Stimulated activated CD8-positive, alpha-beta memory T cell treated with anti-CD3 and anti-CD28 coated beads, Interleukin-15, amount 100 ng/mL, for 48 hours (primary cell): ENCODE results near the gene POU4F1.

Experiments used
- DNase-seq, 2 donors: peaks; one replicate each; pipeline ENCODE4 v3.0.0-alpha.2; 2020; ENCODE audit warnings: low read depth in 2 of 2

POU4F1 gene

DNA sequence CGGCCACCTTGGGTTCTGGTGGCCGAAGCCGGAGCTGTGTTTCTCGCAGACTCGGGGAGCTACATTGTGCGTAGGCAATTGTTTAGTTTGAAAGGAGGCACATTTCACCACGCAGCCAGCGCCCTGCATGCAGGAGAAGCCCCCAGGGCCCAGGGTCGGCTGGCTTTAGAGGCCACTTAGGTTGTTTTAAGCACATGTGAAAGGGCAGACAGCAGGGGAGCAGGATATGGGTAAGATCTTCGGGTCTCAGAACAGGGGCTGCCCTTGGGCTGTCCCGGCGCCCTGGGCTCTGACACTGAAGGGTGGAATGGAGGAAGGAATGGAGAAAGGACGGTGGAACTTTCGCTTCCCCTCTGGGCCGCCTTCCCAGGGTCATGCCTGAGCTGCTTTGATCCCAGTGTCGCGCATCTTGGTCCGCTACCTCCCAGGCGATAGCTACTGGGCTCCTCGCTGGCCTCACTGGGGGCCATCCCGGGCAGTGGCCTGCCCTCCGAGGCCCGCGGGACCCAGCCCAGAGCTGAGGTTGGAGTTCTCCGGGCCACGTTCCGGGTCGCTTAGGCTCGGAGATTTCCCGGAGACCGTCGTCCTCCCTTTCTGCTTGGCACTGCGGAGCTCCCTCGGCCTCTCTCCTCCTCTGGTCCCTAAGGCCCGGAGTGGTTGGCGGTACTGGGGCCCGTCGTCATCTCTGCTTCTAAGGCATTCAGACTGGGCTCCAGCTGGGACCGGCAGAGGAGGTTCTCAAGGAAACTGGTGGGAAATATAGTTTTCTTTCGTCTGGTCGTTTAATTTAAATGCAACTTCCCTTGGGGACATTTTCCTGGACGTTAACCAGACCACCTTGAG lies 4.3 kb upstream of the POU4F1 start:
- no peak for DNase-seq

DNA sequence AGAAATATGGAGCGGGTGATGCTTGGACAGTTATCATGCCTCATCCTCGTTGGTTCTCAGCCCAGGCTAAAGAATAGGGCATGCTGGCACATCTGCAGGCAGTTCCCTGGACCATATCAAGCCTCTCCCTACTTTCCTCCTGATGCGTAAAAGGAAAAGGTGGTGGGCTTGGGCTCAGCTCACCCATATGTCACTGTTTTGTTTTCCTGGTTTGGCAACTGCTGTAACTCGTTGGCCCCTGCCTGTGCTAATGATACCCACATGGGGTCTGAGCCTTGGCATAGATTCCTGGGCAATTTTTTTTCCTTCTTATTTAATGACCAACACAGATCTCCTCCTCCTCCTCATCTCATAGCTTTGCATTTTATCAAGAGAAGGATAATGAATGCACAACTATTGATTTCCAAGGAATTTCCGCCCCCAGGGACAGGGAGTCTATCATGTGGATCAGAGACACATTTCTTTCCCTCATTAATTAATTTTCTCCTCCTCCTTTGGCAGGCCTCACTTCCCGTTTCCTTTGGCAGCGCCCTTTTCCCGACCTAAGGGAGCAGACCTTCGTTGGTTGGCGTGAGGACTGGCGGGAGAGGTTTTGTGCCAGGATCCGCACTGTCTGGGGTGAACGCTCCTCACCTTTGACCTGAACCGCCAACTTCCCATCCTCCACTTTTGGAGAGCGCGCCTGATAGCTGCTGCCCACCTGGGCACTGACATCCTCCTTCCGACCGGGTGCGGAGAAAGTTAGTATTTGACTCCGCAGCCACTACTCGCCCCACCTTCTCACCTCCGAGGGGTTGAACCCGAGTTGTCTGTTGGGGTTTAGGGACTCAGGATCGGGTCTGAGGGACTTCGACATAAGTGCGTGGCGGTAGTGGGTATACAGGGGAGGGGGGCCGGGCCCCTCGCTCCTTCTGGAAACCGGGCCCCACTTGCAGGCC lies 3.4 kb upstream of the POU4F1 start:
- DNase-seq: no peak

DNA sequence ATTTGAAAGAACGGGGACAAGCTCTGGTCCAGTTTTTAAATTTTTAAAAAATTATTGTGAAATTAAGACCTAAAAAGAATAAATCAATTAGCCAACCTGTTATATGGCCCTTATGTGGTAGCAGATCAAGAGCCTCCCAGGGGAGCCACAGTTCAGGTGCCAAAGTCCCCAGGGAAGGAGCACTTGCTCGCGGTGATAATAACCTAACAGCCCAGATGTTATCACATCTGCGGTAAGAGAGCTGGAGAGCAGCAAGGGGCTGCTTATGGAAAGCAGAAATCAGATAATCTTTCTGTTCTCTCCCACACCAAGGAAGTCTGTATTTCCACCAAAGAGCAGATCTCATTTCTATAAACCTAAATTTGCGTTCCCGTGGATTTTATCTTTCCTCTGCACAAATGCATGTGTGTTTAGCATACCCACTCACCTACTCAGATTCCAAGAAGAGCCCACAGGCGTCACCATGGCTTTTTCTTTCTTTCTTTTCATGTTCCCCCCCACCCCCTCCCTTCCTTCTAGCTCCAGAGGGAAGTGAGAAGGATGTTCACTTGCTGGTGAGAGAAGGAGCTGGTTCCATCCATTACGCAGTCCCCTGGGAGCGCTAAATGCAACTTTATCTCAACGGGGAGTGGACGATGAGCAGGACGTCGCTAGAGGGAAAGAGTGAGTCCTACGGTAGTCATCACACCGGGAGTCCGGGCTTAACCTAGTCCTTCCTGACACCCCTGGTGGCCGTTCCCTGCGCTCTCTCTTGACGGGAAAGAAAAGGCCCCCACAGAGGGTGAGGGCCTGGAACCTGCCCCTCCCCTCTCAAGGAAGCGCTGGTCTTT lies 1.6 kb upstream of the POU4F1 start:
- no peak for DNase-seq

DNA sequence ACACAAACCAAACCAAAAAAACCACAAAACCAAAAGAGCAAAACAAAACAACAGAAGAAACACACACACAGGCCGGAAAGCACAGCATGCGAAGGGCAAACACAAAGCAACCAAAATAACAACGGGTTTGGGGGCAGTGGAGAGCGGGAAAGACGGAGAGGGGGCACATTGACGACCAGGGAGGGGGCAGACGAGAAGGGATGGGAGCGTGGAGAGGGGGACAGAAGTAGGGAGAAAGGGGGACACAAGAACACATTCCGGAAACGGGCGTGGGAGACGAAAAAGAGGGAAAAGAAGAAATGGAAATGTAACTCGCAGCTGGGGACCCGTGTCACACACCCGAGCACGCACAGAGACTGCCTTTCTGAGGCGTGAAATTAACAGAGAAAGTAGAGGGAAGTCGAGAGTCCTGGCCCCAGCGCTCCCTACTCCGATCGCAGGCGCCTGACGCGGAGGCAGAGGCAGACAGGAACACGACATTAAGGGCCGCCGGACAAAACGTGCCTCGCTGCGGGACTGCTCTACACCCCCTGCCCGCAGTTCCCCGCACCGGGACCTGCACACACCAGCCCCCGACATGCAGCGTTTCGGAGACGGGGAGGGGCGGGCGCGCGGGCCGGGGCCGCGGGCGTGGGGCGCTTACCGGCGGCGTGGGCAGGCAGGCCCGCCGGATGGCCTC lies 652 bp downstream of the POU4F1 start:
- DNase-seq: no peak

DNA sequence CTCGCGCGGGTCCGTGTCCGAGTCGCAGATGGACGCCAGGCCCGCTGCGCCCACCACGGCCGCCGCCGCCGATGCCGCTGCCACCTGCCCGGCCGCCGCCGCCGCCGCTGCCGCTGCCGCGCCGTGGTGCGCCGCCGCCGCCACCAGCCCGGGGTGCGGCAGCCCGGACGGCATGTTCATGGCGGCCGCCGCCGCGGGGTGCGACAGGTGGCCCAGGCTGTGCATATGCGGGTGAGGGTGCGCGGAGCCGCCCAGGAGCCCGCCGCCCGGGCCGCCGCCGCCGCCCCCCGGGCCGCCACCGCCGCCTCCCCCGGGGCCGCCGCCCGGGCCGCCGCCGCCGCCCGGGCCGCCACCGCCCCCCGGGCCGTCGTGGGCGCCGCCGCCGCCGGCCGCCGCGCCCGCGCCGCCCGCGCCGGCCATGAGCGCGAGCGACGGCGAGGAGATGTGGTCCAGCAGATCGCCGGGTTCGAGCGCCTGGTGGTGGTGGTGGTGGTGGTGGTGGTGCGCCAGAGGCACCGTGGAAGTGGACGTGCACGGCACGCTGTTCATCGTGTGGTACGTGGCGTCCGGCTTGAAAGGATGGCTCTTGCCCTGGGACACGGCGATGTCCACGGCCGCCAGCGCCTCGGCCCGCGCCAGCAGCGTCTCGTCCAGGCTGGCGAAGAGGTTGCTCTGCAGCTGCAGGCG lies 1.3 kb downstream of the POU4F1 start:
- DNase-seq: no peak

DNA sequence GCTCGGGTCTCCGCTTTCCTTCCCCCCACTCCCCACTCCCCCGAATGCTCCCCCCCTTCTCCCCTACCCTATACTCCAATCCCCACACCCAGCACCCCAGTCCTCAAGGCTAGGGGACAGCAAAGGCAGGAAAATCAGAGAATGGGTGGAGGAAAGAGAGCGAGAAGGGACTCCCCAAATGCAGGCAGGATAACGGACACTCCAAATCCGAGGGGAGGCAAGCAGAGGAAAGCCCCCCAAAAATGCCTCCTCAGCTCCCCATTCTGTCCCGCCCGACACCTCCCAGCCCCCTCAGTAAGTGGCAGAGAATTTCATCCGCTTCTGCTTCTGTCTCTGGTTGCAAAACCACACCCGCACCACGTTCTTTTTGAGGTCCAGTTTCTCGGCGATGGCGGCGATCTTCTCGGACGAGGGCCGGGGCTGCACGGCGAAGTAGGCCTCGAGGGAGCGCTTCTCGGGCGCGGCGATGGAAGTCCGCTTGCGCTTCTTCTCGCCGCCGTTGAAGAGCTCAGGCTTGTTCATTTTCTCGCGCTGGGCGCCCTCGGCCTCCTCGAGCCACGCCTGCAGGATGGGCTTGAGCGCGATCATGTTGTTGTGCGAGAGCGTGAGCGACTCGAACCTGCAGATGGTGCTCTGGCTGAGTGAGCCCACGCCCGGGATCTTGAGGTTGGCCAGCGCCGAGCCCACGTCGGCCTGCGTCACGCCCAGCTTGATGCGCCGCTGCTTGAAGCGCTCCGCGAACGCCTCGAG lies 2.1 kb downstream of the POU4F1 start:
- no peak for DNase-seq

DNA sequence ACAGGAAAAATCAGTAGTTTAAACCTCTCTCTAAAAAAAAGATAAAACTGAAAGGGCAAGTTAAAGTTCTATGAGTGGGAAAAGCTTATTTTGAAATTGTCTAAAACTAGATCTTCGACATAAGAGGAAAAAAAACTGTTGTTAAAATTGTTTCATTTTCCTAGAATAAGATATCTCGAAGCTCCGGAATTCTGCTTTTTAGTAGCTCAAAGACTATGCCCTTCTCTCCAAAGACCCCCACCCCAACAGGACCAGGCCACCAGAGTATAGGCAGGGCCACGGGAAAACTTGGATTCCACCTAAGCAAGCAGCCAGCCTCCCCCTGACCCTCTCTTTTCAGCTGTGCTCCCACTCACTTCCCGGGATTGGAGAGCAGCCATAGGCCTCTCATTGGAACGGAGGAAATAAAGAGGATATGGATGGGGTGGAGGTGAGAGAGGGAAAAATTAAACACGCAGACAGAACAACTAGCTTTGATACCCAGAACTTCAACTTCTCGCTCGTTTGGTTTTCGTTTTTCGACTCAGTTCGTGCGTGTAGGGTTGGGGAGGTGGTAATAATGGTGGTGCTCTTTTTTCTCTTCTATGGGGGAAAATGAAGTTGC lies 3.0 kb downstream of the POU4F1 start:
- no peak for DNase-seq

DNA sequence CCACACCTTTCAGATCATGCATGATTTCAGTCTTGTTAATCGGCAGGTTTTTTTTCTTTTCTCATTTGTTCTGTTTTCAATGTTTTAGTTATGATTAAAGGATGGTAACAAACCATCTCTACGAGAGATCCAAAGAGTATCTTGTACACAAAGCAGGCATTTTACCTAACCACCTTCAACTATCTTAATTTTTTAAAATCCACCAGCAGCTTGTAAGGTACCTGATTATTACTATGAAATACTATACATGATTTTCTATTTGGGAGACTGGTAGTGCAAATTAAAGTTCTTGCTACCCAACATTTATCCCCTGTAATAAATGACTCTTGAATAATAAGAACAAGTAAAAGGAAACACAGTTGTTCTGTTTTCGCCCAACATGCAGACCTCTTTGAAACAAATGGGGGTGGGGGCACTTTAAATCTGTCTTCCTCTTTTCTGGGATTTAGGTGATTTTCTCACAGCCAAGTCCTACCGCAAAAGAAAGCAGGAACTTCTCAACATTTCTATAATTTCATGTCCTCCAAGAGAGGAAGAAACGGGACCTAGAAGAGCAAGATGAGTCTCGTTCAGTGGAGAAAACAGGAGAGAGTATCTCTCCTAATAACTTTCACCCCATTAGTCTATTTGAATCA lies 3.6 kb downstream of the POU4F1 start:
- DNase-seq: no peak

DNA sequence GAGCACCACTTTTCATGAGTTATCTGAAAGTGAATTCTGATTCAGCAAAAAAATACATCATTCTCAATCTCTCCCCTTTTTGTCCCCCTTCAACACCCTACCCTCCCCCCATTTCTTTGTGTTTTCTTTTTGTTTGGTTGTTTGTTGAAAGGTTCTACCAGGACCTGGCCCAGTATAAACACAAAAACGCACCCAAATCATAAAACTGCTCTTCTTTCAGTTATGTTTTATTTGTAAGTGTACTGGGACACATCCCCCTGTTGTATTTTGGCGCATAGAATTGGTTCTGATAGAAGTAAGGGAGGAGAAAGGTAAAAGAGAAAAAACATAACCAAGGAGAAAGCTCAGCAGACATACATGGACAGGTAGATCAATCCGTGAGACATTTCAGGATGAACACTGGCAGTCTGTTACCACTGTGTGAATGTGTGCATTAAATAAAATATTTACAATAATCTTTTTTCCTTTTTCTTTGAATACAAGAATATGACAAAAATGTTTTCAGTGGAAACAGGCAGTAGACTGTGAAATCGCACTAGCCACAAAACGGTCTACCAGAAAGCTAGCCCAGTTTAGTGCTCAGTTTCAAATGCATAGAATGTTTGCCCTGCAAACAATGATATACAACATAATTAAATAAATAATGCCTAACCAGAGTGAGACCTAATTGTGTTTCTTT lies 4.2 kb downstream of the POU4F1 start:
- DNase-seq: no peak

DNA sequence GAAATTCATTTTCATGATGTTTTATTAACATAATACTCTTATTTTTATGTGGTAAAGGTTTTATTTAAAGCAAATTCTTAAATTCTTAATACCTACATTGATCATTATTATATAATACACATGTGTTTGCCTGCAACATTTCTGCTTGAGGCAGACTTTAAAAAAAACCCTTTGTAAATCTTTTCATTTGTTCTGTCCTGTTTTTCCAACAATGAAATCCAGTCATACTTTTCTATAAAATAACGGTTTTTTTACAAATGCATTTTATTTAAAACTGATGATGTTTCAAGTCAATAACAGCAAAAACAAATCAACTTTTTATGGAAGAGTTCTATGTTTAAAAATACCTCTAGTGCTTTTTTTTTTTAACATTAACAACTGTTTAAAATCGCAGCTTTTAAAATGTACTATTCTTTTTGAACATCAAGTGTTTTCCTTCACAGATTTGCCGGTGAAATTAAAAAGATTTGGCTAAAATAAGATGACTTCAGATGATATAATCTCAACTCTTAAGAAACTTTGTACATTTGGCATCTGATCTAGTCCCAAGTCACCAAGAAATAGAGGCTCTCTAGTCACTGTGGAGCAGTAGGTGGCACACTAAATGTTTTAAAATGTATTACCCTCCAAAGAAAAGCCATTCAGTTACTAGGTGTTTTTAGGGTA lies 5.1 kb downstream of the POU4F1 start:
- no peak for DNase-seq

DNA sequence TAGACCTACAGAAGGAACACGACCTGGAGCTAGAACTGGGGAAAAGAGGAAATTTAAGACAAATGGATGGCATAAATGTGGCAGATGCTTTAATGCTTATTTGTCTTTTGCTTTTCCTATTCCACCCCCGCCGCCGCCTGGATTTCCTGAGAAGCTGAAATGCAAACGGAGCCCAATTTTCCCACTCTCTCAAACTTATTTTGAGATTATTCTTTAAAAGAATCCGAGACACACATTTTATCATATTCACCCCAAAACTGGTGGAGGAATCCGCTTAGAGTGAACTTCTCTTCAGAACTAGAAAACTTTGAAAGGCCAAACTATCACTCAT lies 5.8 kb downstream of the POU4F1 start:
- DNase-seq: no peak

DNA sequence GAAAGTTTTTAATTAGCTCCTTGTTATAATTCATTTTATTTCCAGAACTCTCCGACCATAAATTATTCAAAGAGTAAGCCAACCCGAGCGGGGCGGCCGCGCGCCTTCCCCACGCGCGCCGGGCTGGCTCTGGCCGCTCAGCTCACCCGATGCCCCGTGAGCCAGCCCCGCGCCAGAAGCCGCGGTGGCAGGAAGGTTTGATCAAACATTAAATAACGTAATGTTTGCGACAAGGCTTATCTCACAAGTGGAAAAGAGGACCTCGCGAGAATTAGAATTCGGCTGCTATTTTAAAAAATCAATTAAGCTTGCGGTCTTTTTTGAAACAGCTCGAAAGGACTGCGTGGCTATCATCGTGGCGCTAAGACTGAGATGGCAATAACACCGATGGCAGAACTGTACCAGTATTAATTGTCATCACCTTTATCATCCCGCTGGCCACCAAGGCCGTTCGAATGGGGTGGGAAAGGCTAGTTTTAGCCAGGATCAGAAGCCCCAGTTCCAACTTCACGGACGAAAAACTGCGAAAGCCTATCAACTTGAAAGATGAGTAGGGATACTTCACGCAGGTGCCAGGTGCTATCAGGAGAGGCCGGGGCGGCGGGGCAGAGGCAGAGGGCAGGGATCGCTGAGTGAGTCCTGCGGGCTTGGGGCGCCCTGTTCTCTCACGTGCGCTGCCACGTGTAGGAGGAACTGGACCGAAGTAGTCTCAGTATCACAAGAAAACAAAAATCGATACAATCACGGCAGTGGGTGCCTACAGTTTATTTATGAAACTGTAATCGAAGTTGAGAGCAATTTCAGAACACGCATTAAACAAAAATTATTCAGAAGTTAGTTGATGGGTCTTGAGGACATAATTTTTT lies 6.4 kb downstream of the POU4F1 start:
- no peak for DNase-seq

DNA sequence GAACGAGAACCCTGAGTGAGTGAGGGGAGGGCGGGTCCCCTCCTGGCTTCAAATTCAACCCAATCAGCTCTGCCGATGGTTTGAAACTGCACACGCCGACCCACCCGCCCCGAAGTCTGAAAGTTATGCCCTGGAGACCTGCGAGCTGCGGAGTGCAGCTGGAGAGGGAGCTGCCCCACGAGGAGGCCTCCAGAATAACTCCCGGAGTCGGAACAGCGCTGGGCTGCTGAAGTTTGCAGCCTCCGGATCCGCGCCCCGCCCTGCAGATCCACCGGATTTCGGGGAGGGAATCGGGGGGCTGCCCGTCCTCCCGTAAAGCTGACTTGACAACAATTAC lies 7.0 kb downstream of the POU4F1 start:
- DNase-seq: no peak

DNA sequence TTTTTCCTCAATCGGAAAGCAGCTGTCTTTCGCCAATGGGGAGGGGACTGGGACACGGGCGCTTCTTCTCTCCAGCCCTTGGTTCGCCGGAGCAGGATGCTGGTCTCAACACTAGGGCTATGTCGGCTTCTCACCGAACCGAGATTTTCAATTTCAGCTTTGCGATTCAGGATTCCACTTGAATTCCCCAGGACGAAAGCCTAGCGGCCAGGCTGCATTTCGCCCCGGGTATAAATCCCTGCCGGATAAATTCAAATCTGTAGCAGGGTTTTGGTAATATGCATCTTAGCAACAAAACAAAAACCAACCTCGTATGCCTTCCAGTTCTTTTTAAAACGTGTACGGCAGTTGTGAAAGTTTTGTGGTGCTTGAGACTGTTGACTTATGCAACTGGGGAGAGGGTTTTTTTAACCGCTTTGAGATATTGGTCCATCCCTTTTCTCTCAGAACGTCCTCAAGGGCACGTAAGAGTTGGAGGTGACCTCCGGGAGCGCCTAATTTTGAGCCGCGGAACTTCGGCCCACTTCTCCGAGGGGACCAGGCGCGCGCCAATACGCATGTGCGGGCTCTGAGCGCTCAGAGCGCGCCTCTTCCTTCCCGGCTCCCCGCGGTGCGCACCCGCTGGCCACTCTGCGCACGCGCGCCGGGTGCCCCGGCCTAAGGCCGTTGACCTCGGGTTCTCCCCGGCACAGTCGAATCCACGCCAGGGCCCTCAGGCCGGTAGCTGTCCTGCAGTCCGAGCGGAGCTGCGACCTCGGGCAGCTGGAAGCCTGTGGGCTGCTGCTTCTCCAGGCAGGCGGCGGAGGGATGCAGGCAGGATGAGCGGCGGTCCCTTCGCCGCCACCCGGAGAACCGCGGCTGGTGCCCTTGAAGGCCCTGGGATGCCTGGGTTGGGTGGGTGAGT lies 7.6 kb downstream of the POU4F1 start:
- DNase-seq: peak in 1 of 2 donors; percentile 31

DNA sequence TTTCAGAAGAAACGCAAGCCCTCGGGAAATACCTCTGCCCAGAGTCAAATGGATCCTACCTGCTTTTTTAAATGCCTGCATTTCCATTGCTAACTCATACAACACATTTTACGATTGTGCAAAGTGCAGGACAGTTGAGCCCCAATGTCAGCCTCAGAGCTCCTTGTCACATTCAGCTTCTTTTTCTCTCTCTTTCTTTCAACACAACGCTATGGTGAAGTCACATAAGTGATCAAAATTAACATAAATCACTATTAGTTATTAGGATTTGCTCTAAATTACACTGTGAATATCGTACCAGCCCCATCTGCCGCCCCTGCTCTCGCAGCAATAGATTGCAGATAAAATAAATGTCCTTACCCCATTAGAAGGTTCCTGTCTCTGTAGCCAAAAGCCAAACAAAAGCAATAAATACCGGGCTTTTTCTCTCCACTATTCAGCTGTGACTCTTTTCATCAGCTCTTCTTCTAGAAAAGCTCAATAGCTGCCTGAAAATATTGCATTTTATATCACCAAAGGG lies 8.8 kb downstream of the POU4F1 start:
- no peak for DNase-seq
